OCI-LY7 (cell line): ENCODE data around the gene ZNRD2. TPM values are rescaled to one million over a fixed set of nuclear protein-coding genes. Genes with fewer than 3 reads are reported as not detected.
A peak's percentile ranks its signal among the peaks of the same experiment; 100 is the strongest.

Experiments
- BruUV-seq: library from RNA; stranded (reverse); fragments of 400-500 nt; replicated peaks from 2 replicates; lab custom pipeline; 2021; lab: Mats Ljungman, UMichigan
- CTCF ChIA-PET: fragments of 300-600 bp; sonication (Branson Sonifier 250); formaldehyde crosslinking; loops from one replicate; lab custom pipeline; 2022; ENCODE audit warnings: antibody characterized with exemption; ENCODE audit not compliant: unreplicated experiment; lab: Charles Lee
- POLR2A ChIA-PET: fragments of 300-600 bp; sonication (Branson Sonifier 250); formaldehyde crosslinking; loops from one replicate; lab custom pipeline; 2022; ENCODE audit warnings: antibody characterized with exemption; lab: Charles Lee
- DNase-seq: peaks from one replicate; pipeline ENCODE4 v3.0.0-alpha.2; 2015; ENCODE audit warnings: low spot score
- H2AFZ ChIP-seq: fragments of 200-600 bp; sonication (generic), shearing (Covaris generic); 2 replicates; pipeline ENCODE4 v1.6.1; 2014; ENCODE audit warnings: mild to moderate bottlenecking, antibody characterized with exemption, low read length, moderate library complexity
- H3K27ac ChIP-seq: fragments of 200-600 bp; sonication (generic); 2 replicates; pipeline ENCODE4 v1.5.1; 2014; ENCODE audit warnings: mixed run types, low read depth, mild to moderate bottlenecking, moderate library complexity, low read length, inconsistent platforms; ENCODE audit not compliant: poor library complexity, severe bottlenecking
- H3K36me3 ChIP-seq: fragments of 200-600 bp; sonication (generic); 2 replicates; pipeline ENCODE4 v1.6.1; 2014; ENCODE audit warnings: mild to moderate bottlenecking, antibody characterized with exemption, low read length, moderate library complexity, mixed read lengths; ENCODE audit not compliant: insufficient read depth
- H3K4me1 ChIP-seq: fragments of 200-600 bp; sonication (generic); 2 replicates; pipeline ENCODE4 v1.5.1; 2014; ENCODE audit warnings: mild to moderate bottlenecking, low read length; ENCODE audit not compliant: insufficient read depth, poor library complexity, severe bottlenecking
- H3K4me2 ChIP-seq: fragments of 200-600 bp; sonication (generic); 2 replicates; pipeline ENCODE4 v1.6.1; 2014; ENCODE audit warnings: mild to moderate bottlenecking, low read length
- H3K4me3 ChIP-seq: fragments of 200-600 bp; sonication (generic); 2 replicates; pipeline ENCODE4 v1.5.1; 2014; ENCODE audit warnings: mild to moderate bottlenecking, low read depth, low read length; ENCODE audit not compliant: poor library complexity, severe bottlenecking
- H3K79me2 ChIP-seq: fragments of 200-600 bp; sonication (generic); 2 replicates; pipeline ENCODE4 v1.6.1; 2016; ENCODE audit warnings: low read depth, mild to moderate bottlenecking, low read length, moderate library complexity, mixed read lengths; ENCODE audit not compliant: insufficient read depth
- H3K9me2 ChIP-seq: fragments of 200-600 bp; sonication (generic); 2 replicates; pipeline ENCODE4 v1.6.1; 2016; ENCODE audit warnings: mild to moderate bottlenecking, low read length, mixed read lengths; ENCODE audit not compliant: insufficient read depth
- H3K9me3 ChIP-seq: fragments of 200-600 bp; sonication (generic); 2 replicates; pipeline ENCODE4 v1.6.1; 2014; ENCODE audit warnings: mild to moderate bottlenecking, mixed run types, low read length, mixed read lengths
- H4K20me1 ChIP-seq: fragments of 200-600 bp; sonication (generic); 2 replicates; pipeline ENCODE4 v1.6.1; 2014; ENCODE audit warnings: mild to moderate bottlenecking, antibody characterized with exemption, low read length, moderate library complexity, mixed read lengths; ENCODE audit not compliant: insufficient read depth
- EZH2phosphoT487 ChIP-seq: fragments of 200-600 bp; sonication (generic); IDR thresholded peaks from 2 replicates; pipeline ENCODE4 v1.6.1; 2018; ENCODE audit warnings: low read depth, borderline replicate concordance, mild to moderate bottlenecking, mixed run types, antibody characterized with exemption, low read length, moderate library complexity, mixed read lengths
- intact Hi-C: fragments of 100-400 bp; cut with micrococcal nuclease; formaldehyde crosslinking; loops from one replicate; pipeline ENCODE4 v1.10.0; 2022; ENCODE audit not compliant: unreplicated experiment
- total RNA-seq, 2 experiments: library from RNA; depleted of rRNA in 1 of 2; stranded (reverse); fragments of >200 nt in 1 of 2; shearing (Covaris generic) in 1 of 2; gene quantifications; 2 replicates each; pipeline ENCODE4 v1.2.3, GENCODE V29; 2014 to 2022
- TF ChIP-seq, protein P1 (sequence below): fragments of 200-600 bp; sonication (generic); conservative IDR thresholded peaks from 2 replicates; pipeline ENCODE4 v1.5.1; 2014; ENCODE audit warnings: mild to moderate bottlenecking, antibody characterized with exemption, low read length, moderate library complexity, mixed read lengths

ZNRD2 gene
- total RNA-seq, 2 experiments from 2014 or later, result 43.4 to 60.4 TPM

DNA sequence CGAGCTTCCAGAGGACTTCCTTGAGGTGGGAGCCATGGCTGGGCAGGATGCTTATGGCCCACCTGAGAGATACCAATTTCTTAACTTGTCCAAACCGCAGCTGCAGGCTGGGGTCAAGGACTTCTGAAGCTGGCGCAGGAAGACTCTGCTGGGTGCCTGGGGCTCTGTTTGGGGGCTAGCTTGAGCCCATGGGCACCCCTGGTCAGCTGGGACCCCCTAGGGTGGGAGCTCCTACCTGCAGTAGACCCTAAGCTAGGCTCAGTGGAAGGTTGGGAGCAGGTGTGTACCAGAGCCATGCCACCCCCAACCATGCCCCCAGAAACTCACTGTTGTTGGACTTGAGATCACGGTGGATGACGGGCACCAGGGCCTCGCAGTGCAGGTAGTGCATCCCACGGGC lies 42.4 kb downstream of the ZNRD2 start:
- Histone ChIP-seq H4K20me1 (no peaks in the 10 kb centered on the region), H3K79me2 (peaks cover 42% of the 10 kb centered on the region), H3K4me2 (peak overlapping the region; percentile 88), H3K9me3 (no peaks in the 10 kb centered on the region), H3K4me1 (peaks cover 44% of the 10 kb centered on the region), H3K4me3 (peak overlapping the region; percentile 97), H2AFZ (no peak overlapping the region), H3K27ac (no peak overlapping the region), H3K9me2 (no peaks in the 10 kb centered on the region), H3K36me3 (peaks cover 13% of the 10 kb centered on the region)
- POLR2A ChIA-PET, result interaction anchor here (0.5 to 0.7 kb wide), 2 partner anchors 38 to 209 kb away, joined by 4 to 5 read pairs; no protein-coding TSS in a partner anchor
- TF ChIP-seq, protein P1, sequence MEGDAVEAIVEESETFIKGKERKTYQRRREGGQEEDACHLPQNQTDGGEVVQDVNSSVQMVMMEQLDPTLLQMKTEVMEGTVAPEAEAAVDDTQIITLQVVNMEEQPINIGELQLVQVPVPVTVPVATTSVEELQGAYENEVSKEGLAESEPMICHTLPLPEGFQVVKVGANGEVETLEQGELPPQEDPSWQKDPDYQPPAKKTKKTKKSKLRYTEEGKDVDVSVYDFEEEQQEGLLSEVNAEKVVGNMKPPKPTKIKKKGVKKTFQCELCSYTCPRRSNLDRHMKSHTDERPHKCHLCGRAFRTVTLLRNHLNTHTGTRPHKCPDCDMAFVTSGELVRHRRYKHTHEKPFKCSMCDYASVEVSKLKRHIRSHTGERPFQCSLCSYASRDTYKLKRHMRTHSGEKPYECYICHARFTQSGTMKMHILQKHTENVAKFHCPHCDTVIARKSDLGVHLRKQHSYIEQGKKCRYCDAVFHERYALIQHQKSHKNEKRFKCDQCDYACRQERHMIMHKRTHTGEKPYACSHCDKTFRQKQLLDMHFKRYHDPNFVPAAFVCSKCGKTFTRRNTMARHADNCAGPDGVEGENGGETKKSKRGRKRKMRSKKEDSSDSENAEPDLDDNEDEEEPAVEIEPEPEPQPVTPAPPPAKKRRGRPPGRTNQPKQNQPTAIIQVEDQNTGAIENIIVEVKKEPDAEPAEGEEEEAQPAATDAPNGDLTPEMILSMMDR, result no peak
- no peak for TF ChIP-seq EZH2phosphoT487
- no peak for DNase-seq
- CTCF ChIA-PET, result interaction anchor here (0.8 kb wide), 1 partner anchor 1372 kb away, joined by 3 read pairs; the partner anchor contains the start of gene FKBP2
- intact Hi-C loops, result no loop called here
- no TSS peak for BruUV-seq

DNA sequence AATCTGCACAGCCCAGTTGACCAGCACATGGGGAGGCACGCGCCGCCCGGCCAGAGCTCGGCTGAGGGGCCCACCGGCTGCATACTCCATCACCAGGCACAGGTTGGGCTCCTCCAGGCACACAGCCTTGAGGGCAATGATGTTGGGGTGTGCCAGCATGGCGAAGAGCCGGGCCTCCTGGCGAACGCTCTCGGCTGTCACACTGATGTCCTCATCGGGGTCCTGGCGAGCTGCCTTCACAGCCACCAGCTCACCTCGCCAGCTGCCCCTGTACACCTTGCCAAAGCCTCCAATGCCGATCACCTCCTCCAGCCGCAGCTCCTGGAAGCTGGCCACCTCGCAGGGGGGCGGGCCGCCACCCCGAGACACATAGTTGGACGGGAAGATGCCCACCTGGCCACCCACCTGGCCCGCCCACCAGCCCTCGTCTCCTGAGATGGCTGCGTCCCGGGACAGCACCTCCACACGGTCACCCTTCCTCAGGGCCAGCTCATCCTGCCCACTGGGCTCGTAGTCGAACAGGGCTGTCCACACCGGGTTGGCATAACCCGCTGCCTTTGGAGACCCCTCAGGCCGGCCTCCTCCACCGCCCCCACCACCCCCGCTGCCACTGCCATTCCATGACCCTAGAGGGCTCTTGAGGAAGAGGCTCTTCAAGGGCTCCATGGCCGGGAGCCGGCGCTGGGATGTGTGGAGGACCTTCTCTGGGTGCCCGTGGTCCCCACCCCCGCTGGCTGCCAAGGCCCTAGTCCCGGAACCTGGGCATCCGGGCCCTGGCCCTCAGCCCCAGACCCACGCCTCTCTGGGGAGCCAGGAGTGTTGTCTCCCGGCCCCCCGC lies 43.0 kb downstream of the ZNRD2 start:
- peak overlapping the region; percentile 97 for H3K4me3 ChIP-seq
- ChIA-PET POLR2A (interaction anchor here (0.5 to 0.7 kb wide), 2 partner anchors 38 to 208 kb away, joined by 4 to 5 read pairs; no protein-coding TSS in a partner anchor), CTCF (interaction anchor here (0.8 kb wide), 1 partner anchor 1372 kb away, joined by 3 read pairs; the partner anchor contains the start of gene FKBP2)
- H3K4me2 ChIP-seq, result peak overlapping the region; percentile 88
- peaks cover 48% of the 10 kb centered on the region for H3K79me2 ChIP-seq
- no peaks in the 10 kb centered on the region for H4K20me1 ChIP-seq
- TF ChIP-seq, protein P1, result no peak
- no peak for TF ChIP-seq EZH2phosphoT487
- BruUV-seq, result no TSS peak
- intact Hi-C loops, result no loop called here
- no peaks in the 10 kb centered on the region for H3K9me2 ChIP-seq
- H3K4me1 ChIP-seq, result peaks cover 46% of the 10 kb centered on the region
- H3K27ac ChIP-seq, result peak overlapping the region; percentile 75
- no peaks in the 10 kb centered on the region for H3K9me3 ChIP-seq
- no peak overlapping the region for H2AFZ ChIP-seq
- H3K36me3 ChIP-seq, result peaks cover 14% of the 10 kb centered on the region
- peak; percentile 19 for DNase-seq
